OCI-LY1 (cell line): Measurements from ENCODE around the gene POLR1A.

Experiments used
- EZH2 ChIP-seq: fragments of 200-600 bp; sonication (generic), shearing (Covaris generic); IDR thresholded peaks from 2 replicates; pipeline ENCODE4 v1.8.0; 2017; ENCODE audit warnings: borderline replicate concordance, mixed run types, mild to moderate bottlenecking, antibody characterized with exemption, low read length, moderate library complexity, mixed read lengths
- TF ChIP-seq, protein P1 (sequence below): fragments of 200-600 bp; sonication (generic), shearing (Covaris generic); IDR thresholded peaks from 2 replicates; pipeline ENCODE4 v1.5.1; 2017; ENCODE audit warnings: mild to moderate bottlenecking, antibody characterized with exemption, low read length, moderate library complexity, mixed read lengths

DNA sequence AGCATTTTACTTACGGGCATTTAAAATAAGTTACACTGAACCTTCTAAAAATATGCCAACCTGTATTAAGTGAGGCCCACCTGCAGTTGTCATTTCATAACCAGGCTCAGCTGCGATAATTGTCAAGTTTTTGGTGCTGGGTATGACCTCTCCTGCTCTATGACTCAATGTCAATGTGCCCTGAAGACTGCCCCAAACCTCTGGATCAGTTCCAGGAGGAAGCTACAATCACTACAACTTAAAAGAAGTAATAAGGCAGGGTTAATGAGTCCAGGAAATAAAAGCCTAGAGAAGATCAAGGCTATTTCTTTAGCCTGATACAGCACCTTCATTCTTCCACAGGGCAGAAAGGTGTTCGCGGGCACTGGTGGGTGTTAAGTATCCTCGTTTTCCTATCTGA, 22.9 kb downstream of the POLR1A start:
- TF ChIP-seq, protein P1, sequence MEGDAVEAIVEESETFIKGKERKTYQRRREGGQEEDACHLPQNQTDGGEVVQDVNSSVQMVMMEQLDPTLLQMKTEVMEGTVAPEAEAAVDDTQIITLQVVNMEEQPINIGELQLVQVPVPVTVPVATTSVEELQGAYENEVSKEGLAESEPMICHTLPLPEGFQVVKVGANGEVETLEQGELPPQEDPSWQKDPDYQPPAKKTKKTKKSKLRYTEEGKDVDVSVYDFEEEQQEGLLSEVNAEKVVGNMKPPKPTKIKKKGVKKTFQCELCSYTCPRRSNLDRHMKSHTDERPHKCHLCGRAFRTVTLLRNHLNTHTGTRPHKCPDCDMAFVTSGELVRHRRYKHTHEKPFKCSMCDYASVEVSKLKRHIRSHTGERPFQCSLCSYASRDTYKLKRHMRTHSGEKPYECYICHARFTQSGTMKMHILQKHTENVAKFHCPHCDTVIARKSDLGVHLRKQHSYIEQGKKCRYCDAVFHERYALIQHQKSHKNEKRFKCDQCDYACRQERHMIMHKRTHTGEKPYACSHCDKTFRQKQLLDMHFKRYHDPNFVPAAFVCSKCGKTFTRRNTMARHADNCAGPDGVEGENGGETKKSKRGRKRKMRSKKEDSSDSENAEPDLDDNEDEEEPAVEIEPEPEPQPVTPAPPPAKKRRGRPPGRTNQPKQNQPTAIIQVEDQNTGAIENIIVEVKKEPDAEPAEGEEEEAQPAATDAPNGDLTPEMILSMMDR = no peak
- no peak for TF ChIP-seq EZH2
